ENCODE results near the gene KPTN.
A peak's percentile ranks its signal among the peaks of the same experiment; 100 is the strongest.

KPTN gene

DNA sequence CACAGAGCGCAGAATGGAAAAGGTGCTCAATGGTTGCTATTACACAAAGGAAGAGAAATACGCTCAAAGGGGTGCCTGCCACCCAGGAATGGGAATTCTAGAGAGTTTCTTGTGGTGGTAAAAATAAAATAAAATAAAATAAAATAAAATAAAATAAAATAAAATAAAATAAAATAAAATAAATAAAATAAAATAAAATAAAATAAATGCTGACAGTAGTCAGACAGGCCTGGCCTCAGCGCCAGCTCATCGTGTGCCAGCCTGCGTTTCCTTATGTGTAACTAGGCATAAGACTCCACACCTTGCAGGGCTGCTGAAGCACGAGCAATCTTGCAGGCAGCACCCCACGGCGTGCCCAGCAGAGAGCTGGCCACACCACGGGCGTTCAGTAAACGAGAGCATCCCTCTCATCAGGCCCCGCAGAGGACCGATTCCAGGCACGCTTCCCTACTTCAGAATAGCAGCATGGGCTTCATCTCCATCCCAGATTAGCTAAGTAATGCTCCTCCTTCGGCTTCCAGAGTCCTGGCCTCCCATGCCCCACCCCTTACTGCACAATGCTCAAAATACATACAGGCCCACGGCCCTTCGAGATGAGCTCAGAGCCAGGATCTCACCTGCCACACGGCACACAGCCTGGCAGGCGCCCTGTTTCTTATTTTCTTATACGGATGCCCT lies 25.3 kb upstream of the KPTN start:
- no peak for DNase-seq (ENCODE audit: low spot score)

- DNase-seq (ENCODE audit: low spot score): no peak
Measured at GRCh38 chr19:47508721-47509120, 24.7 kb upstream of the KPTN start.

GRCh38 chr19:47507924-47508553 lies 24.0 kb upstream of the KPTN start:
- DNase-seq (ENCODE audit: low spot score): no peak

DNA sequence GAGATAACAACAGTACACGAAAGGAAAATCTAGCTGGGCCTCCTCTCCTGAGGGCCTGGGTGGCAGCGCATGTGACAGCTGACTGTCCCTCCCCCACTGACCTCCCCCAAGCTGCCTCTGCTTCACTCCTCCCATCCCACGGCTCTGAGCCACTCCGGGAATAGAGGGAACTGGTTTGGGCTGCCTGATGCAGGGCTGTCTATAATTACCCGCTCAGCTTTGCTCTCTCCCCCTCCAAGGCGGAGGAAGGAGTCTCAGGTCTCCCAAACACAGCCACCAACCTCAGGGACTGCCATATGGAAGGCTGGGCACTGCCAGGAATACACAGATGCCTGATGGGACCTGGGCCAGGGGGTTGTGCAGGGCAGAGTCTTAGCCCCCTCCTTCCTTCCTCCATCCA lies 23.0 kb upstream of the KPTN start:
- no peak for DNase-seq (ENCODE audit: low spot score)

- no peak for DNase-seq (ENCODE audit: low spot score)
Measured at GRCh38 chr19:47506459-47506858, 22.4 kb upstream of the KPTN start.

GRCh38 chr19:47505506-47505905 lies 21.5 kb upstream of the KPTN start:
- no peak for DNase-seq (ENCODE audit: low spot score)

DNA sequence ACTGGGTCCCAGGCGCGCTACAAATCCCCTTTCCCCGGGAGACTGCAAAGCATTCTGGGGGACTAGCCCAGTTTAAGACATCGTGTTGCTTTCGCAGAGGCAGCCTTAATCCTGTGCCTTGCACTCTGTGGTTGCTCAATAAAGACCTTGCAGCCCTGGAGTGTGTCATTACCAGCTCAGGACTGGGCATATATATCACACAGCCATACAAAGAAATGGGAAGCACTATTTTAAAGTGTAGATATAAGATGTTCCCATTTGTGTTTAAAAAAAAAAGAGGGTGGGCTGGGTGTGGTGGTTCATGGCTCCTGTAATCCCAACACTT lies 19.8 kb upstream of the KPTN start:
- no peak for DNase-seq (ENCODE audit: low spot score)

DNA sequence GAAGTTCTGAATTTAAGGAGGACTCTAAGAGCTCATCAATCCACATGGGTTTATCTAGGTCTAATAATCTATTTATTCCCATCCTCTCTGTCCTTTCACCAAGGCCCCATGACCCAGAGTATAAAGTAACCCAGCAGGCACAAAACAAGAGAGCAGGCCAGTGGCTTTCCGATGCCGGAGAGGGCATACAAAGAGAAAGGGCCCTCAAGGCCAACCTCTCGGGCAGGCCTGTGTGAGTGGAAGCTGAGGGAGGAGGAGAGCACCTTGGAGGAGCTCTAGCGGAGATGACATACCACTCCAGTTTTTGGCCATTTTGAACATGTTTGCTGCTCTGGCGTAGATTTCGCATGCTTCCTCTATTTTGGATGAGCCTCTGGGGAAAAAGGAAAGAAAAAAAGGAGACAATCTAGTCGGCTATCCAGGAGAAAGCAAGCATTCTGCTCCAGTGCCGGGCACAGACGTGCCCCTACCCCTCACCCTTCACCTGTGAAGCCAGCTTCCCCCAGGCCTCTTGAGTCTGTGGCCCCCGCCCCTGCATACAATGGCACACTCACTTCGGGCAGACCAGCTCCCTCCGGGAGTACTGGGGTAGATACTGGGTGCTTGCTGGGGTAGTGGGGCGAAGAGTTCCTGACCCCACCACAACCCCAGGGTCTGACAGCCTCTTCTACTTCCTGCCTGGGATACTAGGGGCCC lies 19.3 kb upstream of the KPTN start:
- DNase-seq (ENCODE audit: low spot score): no peak

GRCh38 chr19:47499863-47500830 lies 16.1 kb upstream of the KPTN start:
- DNase-seq (ENCODE audit: low spot score): no peak

DNA sequence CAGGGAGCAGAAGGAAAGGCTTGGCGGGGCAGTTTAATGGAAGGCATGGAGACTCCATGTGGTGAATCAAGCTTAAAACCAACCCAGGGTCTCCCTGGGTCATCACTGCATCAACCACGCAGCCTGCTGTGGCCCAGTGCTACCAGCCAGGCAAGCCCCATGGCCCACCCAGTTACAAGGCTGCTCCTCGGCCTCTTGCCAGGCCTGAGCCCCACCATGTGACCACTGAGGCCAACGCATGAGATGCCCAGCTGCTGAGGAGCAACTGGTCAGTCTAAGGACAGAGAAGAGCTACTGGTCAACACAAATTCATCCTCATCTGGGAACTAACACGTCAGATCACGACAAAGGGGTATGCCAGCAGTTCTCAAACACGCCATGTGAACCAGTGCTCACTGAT lies 15.4 kb upstream of the KPTN start:
- no peak for DNase-seq (ENCODE audit: low spot score)

DNA sequence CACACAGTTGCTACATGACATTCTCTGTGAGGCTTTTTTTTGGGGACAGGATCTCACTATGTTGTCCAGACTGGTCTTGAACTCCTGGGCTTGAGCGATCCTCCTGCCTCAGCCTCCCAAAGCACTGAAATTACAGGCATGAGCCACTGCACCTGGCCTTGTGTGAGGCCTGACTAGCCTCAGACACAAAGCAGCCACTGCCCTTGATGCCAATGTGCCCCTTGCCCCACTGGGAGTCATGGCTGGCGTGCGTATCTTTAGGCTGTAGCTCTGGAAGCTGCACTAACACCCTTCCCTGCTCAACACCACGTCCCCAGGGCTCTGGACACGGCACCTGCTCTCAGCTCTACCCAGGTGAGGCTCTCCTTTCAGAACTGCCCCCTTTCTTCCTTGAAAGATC lies 14.5 kb upstream of the KPTN start:
- no peak for DNase-seq (ENCODE audit: low spot score)

- no peak for DNase-seq (ENCODE audit: low spot score)
Measured at GRCh38 chr19:47497821-47498520, 14.0 kb upstream of the KPTN start.

DNA sequence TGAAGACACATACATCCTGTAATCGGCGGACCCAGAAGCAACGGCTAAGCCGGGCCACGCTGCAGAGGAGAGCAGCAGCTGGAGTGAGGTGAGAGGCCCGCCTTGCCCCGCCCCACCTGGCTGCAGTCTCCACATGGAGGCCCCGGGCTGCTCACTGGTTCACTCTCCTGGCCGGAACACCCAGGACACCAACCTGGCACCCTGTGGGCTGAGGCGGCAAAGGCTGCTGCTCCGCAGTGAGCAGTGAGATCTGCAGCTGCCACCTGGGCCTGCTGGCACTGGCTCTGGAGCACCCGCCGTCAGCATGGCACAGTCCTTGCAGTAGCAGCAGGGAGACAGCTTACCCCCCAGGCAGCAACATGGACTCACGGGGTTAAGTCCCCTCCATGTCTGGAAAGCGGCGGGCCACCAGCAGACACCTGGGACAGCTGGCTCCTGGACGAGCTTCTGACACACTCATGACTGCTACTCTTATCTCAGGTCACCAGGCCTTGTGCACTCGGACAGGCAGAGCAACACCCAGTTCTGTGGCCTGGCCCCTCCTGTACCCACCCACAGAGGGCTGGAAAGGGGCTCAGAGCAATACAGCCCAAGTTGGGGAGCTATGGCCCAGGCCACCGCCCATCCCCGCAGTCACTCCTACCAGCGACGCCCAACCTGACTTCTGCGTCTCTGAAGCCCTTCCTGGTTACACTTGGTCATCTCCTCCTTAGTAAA lies 13.2 kb upstream of the KPTN start:
- no peak for DNase-seq (ENCODE audit: low spot score)

- DNase-seq (ENCODE audit: low spot score): no peak
Measured at GRCh38 chr19:47495478-47496372, 11.7 kb upstream of the KPTN start.

DNA sequence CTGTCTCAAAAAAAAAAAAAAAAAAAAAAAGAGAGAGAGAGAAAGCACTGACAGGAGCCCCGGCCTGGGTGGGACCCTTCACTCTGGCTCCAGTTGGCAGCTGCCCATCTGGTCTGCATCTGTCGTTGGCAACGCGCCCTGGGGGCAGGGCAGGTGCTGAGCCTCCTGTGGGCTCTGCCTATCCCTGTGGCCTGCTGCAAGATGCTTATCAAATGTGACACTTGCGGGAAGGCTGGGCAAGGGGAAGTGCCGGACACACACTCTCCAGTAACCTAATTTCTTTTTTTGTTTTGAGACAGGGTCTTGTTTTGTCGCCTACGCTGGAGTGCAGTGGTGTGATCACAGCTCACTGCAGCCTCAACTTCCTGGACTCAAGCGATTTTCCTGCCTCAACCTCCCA lies 10.7 kb upstream of the KPTN start:
- DNase-seq (ENCODE audit: low spot score): peak; percentile 43

GRCh38 chr19:47494211-47494547 lies 10.2 kb upstream of the KPTN start:
- DNase-seq (ENCODE audit: low spot score): no peak

DNA sequence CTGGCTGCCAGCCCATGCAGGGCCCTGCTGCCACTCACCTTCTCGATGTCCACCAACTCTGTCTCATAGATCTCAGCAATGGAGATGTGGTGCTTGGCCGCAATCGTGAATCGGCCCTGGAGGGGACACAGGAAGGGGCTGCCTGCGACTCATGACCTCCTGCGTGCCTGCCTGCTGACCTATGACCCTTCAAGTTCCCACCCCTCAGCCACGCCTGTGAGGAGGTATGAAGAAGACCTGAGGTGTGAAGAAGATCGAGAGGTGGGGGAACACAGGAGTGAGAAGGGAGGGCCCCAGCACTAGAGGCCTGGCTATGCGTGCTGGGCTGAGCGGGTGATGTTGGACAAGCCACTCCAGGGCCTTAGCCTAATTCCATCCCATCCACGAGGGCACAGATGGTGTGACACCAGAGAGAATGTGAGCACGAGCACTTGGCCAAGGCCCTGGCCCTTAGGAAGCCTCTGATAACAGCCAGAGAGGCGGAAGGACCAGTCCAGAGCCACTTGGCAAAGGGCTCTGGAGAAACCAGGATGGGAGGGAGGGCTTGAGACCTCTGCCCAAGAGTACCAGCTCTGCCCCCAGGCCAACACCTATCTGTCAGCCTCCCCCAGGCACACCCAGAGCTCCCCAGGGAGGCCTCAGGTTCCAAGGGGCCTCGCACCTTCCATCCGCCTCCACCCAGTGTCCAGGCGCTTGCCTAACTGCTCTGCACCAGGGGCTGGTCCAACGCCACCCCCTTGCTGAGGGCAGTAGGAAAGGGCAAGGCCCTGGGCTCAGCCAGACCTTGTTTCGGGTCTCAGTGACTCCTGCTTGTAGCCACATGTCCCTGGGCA lies 9.6 kb upstream of the KPTN start:
- no peak for DNase-seq (ENCODE audit: low spot score)

- no peak for DNase-seq (ENCODE audit: low spot score)
Measured at GRCh38 chr19:47492571-47493377, 8.8 kb upstream of the KPTN start.
